Mucosa of gallbladder (tissue), 1 donor: ENCODE measurements around the gene PPP2R2D. TPM values are rescaled to one million over a fixed set of nuclear protein-coding genes. Genes with fewer than 3 reads are reported as not detected.
"Not testable (repeated sequence)": the region's sequence is repeated elsewhere in the genome, so short reads cannot be mapped to it uniquely, and the experiment has no call there.

Experiments used
- DNase-seq: peaks from one replicate; pipeline ENCODE4 v3.0.0-alpha.2; 2020; ENCODE audit warnings: low spot score
- total RNA-seq: library from RNA; stranded (reverse); gene quantifications from one replicate; pipeline ENCODE4 v1.2.1, GENCODE V29; 2021
- donor health status: DM: no; HTN: no; CAD: no.

Gene PPP2R2D
- total RNA-seq, 1 donor from 2014 or later: 28.1 TPM

- DNase-seq: no peak
Observed at GRCh38 chr10:131907679-131908078, 6.9 kb downstream of the PPP2R2D start.

- no peak for DNase-seq
Observed at GRCh38 chr10:131908151-131908550, 7.3 kb downstream of the PPP2R2D start.

GRCh38 chr10:131909014-131909808 lies 8.4 kb downstream of the PPP2R2D start:
- DNase-seq: no peak

GRCh38 chr10:131909929-131910328 lies 9.1 kb downstream of the PPP2R2D start:
- DNase-seq: no peak

GRCh38 chr10:131910663-131911314 lies 10.0 kb downstream of the PPP2R2D start:
- DNase-seq: no peak

- DNase-seq: no peak
Observed at GRCh38 chr10:131911451-131911850, 10.6 kb downstream of the PPP2R2D start.

- DNase-seq: no peak
Observed at GRCh38 chr10:131912620-131913019, 11.8 kb downstream of the PPP2R2D start.

- no peak for DNase-seq
Observed at GRCh38 chr10:131915484-131915883, 14.7 kb downstream of the PPP2R2D start.

- DNase-seq: no peak
Observed at GRCh38 chr10:131915990-131916766, 15.4 kb downstream of the PPP2R2D start.

- DNase-seq: not testable (repeated sequence)
Observed at GRCh38 chr10:131916767-131917160, 16.0 kb downstream of the PPP2R2D start.

GRCh38 chr10:131917496-131917895 lies 16.7 kb downstream of the PPP2R2D start:
- not testable (repeated sequence) for DNase-seq

GRCh38 chr10:131919461-131919860 lies 18.7 kb downstream of the PPP2R2D start:
- not testable (repeated sequence) for DNase-seq

- no peak for DNase-seq
Observed at GRCh38 chr10:131920151-131920550, 19.3 kb downstream of the PPP2R2D start.

- no peak for DNase-seq
Observed at GRCh38 chr10:131920693-131921092, 19.9 kb downstream of the PPP2R2D start.

GRCh38 chr10:131921184-131921583 lies 20.4 kb downstream of the PPP2R2D start:
- no peak for DNase-seq

GRCh38 chr10:131923038-131923756 lies 22.4 kb downstream of the PPP2R2D start:
- DNase-seq: no peak

GRCh38 chr10:131925011-131925649 lies 24.3 kb downstream of the PPP2R2D start:
- DNase-seq: no peak

- DNase-seq: no peak
Observed at GRCh38 chr10:131925716-131926115, 24.9 kb downstream of the PPP2R2D start.

GRCh38 chr10:131926253-131926652 lies 25.4 kb downstream of the PPP2R2D start:
- no peak for DNase-seq

GRCh38 chr10:131926743-131927595 lies 26.2 kb downstream of the PPP2R2D start:
- no peak for DNase-seq
